ENCODE measurements around the gene GLB1L.
A peak's percentile ranks its signal among the peaks of the same experiment; 100 is the strongest.

The GLB1L gene

GRCh38 chr2:219286436-219287115 is 41.3 kb upstream of the GLB1L start:
- ChIA-PET POLR2A (ENCODE audit: low non-redundant PET) (interaction anchor here (0.6 to 1.9 kb wide), 5 partner anchors 8 to 194 kb away, joined by 3 to 7 read pairs (median 3); partner anchors contain the start of gene DNAJB2), CTCF (interaction anchor here (0.6 to 3.6 kb wide), 5 partner anchors 9 to 115 kb away, joined by 3 to 37 read pairs (median 4); partner anchors contain the start of genes GLB1L and STK16)
- TF ChIP-seq CTCF (conservative IDR thresholded peaks at IDR 0.05; ENCODE audit: low read depth) = no peak
- peak; percentile 69 for DNase-seq (ENCODE audit: low spot score)
- peak overlapping the region; percentile 98 for H3K27ac ChIP-seq

- no peak for TF ChIP-seq CTCF (conservative IDR thresholded peaks at IDR 0.05; ENCODE audit: low read depth)
- peak overlapping the region; percentile 98 for H3K27ac ChIP-seq
- POLR2A ChIA-PET (ENCODE audit: low non-redundant PET) = interaction anchor here (0.6 to 1.9 kb wide), 3 partner anchors 12 to 193 kb away, joined by 3 to 6 read pairs (median 3); no protein-coding TSS in a partner anchor
- CTCF ChIA-PET = interaction anchor here (0.6 to 3.6 kb wide), 5 partner anchors 9 to 115 kb away, joined by 3 to 37 read pairs (median 4); partner anchors contain the start of genes GLB1L and STK16
- peak; percentile 90 for DNase-seq (ENCODE audit: low spot score)
Observed at GRCh38 chr2:219285894-219286425, 40.7 kb upstream of the GLB1L start.

GRCh38 chr2:219285373-219285735 is 40.1 kb upstream of the GLB1L start:
- DNase-seq (ENCODE audit: low spot score) = no peak
- TF ChIP-seq CTCF (conservative IDR thresholded peaks at IDR 0.05; ENCODE audit: low read depth) = no peak
- POLR2A ChIA-PET (ENCODE audit: low non-redundant PET) = interaction anchor here (1.5 to 1.9 kb wide), 2 partner anchors 11 to 36 kb away, joined by 3 to 6 read pairs; no protein-coding TSS in a partner anchor
- peak overlapping the region; percentile 98 for H3K27ac ChIP-seq
- CTCF ChIA-PET = interaction anchor here (1.3 to 3.6 kb wide), 3 partner anchors 8 to 114 kb away, joined by 3 to 37 read pairs (median 5); no protein-coding TSS in a partner anchor

GRCh38 chr2:219284501-219285372 is 39.5 kb upstream of the GLB1L start:
- TF ChIP-seq CTCF (conservative IDR thresholded peaks at IDR 0.05; ENCODE audit: low read depth) = no peak
- DNase-seq (ENCODE audit: low spot score) = no peak
- ChIA-PET CTCF (interaction anchor here (3.6 kb wide), 1 partner anchor 10 kb away, joined by 37 read pairs; no protein-coding TSS in a partner anchor), POLR2A (ENCODE audit: low non-redundant PET) (interaction anchor here (1.5 kb wide), 1 partner anchor 35 kb away, joined by 3 read pairs; no protein-coding TSS in a partner anchor)
- peak overlapping the region; percentile 98 for H3K27ac ChIP-seq

GRCh38 chr2:219282943-219283581 is 37.8 kb upstream of the GLB1L start:
- ChIA-PET POLR2A (ENCODE audit: low non-redundant PET) (no interaction called here), CTCF (interaction anchor here (6.4 kb wide), 1 partner anchor 11 kb away, joined by 62 read pairs; no protein-coding TSS in a partner anchor)
- H3K27ac ChIP-seq = peak overlapping the region; percentile 98
- no peak for TF ChIP-seq CTCF (conservative IDR thresholded peaks at IDR 0.05; ENCODE audit: low read depth)
- no peak for DNase-seq (ENCODE audit: low spot score)
